Stimulated activated CD4-positive, alpha-beta T cell treated with anti-CD3 and anti-CD28 coated beads, Interleukin-1b, Interleukin-23, amount 100 ng/mL, for 24 hours (primary cell): ENCODE measurements around the gene ATG9A.
"Not testable (repeated sequence)": the region's sequence is repeated elsewhere in the genome, so short reads cannot be mapped to it uniquely, and the experiment has no call there.

Experiments
- DNase-seq, 4 experiments: peaks; one replicate each; pipeline ENCODE4 v3.0.0-alpha.2; 2020; ENCODE audit warnings: low read depth in 4 of 4, low spot score in 1 of 4

ATG9A gene, protein sequence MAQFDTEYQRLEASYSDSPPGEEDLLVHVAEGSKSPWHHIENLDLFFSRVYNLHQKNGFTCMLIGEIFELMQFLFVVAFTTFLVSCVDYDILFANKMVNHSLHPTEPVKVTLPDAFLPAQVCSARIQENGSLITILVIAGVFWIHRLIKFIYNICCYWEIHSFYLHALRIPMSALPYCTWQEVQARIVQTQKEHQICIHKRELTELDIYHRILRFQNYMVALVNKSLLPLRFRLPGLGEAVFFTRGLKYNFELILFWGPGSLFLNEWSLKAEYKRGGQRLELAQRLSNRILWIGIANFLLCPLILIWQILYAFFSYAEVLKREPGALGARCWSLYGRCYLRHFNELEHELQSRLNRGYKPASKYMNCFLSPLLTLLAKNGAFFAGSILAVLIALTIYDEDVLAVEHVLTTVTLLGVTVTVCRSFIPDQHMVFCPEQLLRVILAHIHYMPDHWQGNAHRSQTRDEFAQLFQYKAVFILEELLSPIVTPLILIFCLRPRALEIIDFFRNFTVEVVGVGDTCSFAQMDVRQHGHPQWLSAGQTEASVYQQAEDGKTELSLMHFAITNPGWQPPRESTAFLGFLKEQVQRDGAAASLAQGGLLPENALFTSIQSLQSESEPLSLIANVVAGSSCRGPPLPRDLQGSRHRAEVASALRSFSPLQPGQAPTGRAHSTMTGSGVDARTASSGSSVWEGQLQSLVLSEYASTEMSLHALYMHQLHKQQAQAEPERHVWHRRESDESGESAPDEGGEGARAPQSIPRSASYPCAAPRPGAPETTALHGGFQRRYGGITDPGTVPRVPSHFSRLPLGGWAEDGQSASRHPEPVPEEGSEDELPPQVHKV

DNA sequence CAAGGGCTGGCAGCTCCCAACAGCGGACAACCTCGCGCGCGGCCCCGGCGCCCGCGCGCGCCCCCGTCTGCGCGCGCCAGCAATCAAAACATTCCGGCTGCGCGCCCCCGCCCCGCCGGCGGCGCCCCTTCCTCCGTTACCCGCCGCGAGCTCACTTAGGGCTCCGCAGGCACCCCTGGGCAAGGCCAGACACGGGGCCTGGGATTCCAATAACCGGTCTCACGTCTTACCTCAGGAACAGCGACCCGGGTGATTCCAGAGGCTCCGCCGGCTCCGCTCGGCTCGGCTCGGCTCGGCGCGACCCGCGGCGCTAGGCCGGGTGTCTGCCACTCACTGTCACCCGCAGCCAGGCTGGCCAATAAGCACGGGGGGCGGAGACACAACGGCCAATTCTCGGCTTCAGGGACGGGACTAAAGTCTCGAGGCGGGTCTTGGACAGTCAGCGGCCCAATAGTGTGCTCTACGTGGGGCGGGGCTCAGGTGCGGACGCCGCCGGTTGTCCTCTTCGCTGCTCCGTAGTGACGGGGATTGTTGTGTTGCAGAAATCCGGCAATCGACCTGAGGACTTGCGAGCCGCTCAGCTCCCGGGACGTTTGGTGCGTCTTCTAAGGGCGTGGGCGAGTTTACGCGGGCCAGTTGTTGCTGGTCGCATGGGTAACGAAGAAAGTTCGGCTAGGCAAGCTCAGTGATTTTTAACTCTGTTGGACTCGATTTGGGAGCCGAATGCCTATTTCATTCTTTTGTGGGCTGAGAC is at the start of gene ATG9A, which contains the start of gene ANKZF1:
TSS of gene ATG9A (minus strand) at position 332 of the 754 bp plus-strand sequence. CDS start 1,612 bp downstream, outside the sequence.
TSS of gene ANKZF1 (plus strand) at position 502 of the 754 bp plus-strand sequence. CDS start 452 bp downstream, outside the sequence.
- peak; percentile 78 to 99 (median 96) for DNase-seq

DNA sequence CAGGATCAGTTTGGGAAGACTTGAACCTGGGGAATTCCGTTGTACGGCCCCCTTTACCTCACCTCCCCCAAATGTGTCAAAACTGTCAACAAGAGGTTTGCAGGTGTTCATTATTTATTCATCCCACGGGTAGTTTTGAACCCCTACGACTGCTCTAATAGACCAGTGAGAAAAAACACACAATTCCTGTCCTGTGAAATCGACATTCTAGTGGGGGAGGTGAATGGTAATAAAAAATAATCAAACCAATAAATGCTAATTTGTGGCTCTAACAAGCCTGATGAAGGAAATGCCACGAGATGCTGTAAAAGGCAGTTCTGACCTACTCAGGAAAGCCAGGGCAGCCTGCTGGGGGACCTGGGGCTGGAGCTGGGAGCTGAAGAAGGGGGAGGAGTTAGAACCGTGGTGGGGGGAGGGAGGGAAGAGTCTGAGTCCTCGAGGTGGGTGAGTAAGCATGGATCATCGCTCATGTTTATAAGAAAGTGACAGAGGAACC is 49.3 kb upstream of the ATG9A start:
- DNase-seq = no peak

DNA sequence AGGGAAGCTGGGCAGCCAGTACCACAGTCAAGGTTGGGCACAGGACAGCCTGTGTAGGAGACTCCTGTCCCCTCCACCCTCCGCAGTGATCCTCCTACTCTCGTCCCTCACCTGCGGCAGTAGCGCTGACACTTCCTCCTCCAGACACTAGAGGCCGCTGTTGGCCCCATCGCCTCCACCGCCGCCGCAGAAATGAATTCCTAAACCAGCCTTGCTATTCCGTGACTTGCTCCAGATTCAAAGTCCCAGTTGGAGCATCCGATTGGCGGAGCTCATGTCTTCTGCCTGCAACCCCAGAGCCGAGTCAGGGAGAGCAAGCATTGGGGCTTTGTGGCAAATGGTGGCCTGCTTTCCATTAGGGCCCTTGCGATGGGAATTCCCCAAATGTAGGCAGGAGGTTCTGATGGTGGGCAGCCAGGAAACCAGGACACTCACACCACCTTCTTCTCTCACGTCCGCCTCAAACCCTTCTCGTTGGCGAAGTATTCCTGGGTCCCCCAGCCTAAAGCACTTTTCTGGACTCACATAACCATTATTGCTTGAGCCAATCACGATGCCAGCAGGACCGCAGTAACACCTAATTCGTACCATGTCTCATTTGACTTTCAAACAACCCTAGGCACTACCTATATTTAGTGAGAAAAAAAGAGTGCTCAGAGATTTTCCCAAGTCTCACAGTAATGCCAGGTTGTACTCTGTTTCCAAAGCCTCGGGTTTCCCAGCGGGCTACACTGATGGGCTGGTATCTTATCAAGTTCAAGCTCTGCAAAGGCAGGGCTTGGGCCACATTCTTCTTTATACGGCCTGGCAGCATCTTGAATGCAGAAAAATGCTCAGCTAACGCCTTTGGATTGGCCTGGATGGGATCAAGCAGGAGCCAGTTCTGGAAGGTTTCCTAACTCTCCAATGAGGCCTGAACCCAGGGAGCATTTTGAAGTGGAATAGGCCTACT is 48.5 kb upstream of the ATG9A start:
- DNase-seq = peak in 3 of 4 experiments; percentile 62 to 65 (median 64)

DNA sequence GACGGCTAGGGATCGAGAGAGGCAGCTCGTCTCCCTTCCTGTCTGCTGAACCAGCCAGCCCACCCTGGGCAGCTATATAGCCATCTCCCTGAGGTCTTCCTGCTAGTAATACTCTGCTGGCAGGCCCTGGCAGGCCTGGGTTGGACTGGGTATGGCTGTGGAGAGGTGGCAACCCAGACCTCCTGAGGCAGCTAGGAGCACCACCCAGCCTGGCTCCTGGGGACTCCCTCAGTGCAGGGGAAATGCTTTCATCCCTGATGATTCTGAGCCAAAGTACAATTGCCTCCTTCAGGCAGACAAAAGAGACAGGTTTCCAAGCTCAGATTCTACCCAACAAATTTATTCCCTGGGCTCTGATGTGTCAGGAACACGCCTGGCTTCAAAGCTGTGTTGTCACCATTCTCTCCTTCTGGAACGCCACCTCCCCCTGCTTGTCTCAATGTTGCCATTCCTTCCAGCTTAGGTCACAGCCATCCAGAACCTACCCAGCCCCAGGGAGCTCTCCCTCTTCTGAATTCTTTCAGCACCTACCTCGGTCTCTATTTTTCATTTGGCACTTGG is 45.0 kb upstream of the ATG9A start:
- DNase-seq = no peak

DNA sequence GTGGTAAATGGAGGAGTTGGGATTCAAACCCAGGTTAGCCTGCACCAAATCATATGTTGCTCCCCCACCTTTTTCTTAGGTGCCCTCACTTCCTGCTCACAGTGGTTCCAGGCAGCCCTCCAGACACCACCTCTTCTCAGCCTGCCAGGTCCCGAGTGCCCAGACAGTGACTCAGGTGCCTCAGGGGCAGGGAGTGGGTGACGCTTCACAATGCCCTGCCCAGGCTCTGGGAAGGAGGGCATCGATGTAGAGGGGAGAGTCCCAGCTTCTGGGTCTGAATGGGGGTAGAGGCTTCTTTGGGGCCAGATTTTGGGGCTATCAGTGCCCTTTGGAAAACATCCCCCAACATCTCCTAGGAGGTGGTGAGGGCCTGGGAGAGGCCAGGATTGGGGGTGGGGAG is 44.5 kb upstream of the ATG9A start:
- DNase-seq = no peak

DNA sequence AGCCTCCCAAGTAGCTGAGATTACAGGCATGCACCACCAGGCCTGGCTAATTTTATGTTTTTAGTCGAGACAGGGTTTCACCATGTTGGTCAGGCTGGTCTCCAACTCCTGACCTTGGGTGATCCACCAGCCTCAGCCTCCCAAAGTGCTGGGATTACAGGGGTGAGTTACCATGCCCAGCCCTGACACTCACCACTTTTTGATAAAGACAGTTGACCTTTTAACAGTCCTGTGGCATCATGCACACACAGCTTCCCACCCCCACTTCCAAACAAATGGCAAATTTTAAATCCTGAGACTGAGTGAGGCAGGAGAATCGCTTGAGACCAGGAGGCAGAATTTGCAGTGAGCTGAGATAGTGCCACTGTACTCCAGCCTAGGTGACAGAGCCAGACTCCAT is 43.6 kb upstream of the ATG9A start:
- no peak for DNase-seq

DNA sequence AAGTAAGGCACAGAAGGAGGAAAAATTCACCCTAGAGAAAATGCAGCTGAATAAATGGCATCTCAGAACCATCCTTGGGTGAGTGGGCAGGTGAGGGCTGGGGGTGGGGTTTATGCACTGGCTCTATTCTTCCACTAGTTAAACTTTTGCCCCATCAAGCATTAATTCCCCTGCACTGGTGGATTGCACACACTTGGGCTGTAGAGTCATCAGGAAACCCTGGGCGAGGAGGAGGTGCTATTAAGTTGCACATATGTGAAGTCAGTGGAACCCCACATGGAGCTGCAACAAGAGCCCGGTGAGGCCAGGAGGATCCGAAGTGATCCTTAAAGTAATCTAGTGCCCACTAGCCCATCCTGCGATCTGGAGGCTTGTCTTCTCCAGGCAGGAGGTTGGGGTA is 42.9 kb upstream of the ATG9A start:
- DNase-seq = no peak

DNA sequence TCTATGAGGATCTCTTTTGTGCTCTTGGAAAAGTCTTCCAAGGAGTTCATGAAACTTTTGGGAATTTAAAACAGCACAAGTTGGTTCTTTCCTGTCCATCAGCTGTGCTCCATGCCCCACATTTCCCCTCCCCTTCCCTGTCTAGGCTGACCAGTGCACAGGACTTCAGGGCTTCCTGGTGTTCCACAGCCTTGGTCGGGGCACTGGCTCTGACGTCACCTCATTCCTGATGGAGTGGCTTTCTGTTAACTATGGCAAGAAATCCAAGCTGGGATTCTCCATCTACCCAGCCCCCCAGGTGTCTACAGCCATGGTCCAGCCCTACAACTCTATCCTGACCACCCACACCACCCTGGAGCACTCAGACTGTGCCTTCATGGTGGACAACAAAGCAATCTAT is 41.6 kb upstream of the ATG9A start:
- DNase-seq = no peak

DNA sequence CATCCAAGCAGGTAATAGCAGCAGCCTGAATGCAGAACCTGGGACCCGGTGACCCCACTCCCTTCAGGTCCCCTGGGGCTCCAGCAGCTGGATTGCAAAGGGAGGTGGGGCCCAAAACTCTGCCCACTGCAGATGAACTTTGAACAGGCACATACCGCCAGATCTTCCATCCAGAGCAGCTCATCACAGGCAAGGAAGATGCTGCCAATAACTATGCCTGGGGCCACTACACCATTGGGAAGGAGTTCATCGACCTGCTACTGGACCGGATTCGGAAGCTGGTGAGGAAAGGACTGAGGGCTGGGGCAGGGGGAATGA is 40.6 kb upstream of the ATG9A start:
- DNase-seq = no peak

DNA sequence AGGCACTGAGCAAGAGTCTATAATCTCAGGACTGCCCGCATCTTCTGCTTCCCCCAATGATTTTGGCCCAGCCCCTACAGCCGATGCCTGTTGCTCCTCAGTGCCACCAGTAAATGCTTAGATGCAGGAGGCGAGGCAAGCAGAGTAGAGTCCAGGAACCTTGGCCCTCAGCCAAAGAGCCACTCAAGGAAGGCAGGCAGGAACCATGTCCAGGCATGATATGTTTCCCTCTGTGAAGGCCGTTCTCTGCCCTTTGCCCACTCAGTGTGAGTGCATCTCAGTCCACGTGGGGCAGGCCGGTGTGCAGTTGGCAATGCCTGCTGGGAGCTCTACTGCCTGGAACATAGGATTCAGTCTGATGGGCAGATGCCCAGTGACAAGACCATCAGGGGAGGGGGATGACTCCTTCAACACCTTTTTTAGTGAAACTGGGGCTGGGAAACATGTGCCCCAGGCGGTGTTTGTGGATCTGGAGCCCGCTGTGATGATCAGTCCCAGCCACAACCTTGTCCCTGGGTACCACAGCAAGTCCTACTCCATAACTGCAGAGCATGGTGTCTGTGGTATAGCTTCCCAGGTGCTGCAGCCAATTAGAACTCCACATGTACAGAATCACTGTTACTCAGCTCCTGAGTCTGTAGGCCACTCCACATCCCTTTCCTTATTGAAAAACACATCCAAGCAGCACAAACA is 40.1 kb upstream of the ATG9A start:
- no peak for DNase-seq

DNA sequence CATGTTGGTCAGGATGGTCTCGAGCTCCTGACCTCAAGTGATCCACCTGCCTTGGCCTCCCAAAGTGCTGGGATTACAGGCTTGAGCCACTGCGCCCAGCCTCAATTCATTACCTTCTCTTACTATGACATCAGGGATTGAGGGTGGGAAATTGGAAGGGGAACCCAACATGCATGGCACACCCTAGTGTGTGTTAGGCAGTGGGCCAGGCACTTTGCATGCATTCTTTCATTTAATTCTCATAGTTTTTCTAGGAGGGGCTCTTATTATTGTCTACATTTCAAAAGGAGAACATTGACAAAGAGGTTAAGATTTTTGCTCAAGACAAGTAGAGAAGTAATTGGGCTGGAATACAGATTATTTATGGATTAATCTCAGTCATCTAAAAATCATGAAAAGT is 38.9 kb upstream of the ATG9A start:
- DNase-seq = no peak

DNA sequence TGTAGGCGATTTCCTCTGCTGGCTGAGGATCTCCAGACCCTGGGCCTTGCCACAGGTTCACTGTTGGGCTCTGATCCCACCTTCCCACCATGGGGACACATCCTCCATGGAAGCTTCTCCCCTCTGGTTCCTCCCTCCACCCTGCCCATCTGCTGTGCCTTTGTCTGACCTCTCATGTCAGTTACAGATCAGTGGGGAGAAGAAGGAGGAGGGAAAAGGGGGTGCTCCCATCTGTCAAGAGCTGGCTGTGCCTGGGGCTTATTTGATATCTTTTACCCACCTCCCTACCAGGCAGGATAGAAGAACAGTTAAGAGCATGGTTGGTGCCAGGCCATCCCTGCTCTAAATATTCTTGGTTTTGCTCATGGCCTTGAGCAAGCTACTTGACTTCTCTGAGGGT is 37.5 kb upstream of the ATG9A start:
- no peak for DNase-seq

DNA sequence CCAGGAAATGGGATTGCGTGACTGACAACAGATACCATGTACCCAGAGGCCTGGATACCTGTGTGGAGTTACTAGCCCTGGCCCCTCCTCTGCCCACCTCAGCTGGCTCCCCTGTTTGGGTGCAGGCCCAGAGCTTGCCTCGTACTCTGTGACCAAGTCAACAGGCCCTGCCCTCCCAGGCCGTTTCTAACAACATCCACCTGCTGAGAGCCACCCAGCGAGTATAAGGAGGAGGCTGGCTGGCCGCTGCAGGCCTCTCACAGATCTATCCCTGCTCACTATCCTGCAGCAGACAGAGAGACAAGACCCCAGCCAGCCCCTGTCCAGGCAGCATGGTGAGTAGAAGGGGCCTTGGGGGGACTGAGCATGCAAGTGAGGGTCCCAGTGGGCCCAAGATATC is 36.8 kb upstream of the ATG9A start:
- no peak for DNase-seq

DNA sequence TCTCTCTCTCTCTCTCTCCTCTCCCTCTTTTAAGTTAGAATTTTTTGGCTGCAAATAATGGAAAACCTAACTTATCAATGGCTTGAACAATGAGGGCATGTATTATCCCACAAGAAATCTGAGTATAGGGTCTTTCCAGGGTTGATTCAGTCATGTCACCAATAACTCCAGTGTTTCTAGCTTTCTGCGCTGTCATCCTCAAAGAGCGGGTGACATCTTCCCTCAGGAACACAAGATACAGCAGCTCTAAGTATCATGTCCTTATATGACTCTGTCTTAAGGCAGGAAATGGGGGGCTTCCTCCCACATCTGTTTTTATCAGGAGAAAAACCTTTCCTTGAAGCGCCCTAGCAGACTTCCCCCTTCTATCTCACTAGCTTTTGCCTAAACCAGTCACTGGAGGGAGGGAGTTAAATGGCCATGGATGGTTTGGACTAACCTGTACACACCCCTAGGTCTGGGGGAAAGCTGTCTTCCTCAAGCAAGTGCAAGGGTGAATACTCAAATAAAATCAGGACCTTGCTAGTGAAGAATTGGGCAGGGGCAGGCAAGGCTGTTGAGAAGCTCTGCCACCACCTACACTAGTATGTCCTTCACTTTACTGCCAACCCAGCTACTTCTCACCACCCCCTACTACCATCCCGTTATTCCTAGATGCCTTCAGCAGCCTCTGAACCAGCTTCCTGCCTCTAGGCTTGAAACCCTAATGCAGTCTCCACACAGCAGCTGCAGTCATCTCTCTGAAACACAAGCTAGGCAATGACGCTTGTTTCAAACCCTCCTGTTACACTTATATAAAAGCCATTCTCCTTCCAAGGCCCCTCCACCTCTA is 31.8 kb upstream of the ATG9A start:
- no peak for DNase-seq

DNA sequence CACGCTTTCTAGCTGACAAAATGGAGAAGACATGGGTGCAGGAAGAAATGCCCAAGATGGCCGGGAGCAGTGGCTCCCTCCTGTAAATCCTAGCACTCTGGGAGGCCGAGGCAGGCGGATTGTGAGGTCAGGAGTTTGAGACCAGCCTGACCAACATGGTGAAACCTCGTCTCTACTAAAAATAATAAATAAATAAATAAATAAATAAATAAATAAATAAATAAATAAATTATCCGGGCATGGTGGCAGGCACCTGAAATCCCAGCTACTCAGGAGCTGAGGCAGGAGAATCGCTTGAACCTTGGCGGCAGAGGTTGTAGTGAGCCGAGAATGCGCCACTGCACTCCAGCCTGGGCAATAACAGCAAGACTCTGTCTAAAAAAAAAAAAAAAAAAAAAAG is 29.5 kb upstream of the ATG9A start:
- not testable (repeated sequence) for DNase-seq

DNA sequence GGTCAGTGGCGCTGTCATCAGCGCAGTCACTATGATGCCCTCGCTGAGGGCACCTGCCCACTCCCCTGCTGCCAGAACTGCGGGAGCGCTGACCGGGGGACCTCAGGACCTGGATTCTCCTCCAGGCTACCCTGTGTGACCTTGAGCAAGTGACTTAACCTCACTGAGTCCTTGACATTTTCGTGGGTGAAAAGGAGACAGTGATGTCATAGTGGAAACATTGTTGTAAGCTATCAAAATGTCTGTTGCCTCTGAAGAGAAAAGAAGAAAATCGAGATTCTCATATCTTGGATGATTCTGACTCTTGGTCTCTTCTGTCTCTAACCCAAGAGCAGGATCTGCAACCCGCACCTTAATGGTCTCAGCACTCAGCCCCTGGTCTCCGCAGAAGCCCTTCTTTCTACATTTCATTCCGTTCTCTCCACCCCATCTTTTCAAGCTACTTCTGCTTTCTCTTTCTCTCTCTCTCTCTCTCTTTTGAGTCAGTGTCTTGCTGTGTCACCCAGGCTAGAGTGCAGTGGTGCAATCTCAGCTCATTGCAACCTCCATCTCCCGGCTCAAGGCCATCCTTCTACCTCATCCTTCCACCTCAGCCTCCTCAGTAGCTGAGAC is 25.3 kb upstream of the ATG9A start:
- DNase-seq = no peak

DNA sequence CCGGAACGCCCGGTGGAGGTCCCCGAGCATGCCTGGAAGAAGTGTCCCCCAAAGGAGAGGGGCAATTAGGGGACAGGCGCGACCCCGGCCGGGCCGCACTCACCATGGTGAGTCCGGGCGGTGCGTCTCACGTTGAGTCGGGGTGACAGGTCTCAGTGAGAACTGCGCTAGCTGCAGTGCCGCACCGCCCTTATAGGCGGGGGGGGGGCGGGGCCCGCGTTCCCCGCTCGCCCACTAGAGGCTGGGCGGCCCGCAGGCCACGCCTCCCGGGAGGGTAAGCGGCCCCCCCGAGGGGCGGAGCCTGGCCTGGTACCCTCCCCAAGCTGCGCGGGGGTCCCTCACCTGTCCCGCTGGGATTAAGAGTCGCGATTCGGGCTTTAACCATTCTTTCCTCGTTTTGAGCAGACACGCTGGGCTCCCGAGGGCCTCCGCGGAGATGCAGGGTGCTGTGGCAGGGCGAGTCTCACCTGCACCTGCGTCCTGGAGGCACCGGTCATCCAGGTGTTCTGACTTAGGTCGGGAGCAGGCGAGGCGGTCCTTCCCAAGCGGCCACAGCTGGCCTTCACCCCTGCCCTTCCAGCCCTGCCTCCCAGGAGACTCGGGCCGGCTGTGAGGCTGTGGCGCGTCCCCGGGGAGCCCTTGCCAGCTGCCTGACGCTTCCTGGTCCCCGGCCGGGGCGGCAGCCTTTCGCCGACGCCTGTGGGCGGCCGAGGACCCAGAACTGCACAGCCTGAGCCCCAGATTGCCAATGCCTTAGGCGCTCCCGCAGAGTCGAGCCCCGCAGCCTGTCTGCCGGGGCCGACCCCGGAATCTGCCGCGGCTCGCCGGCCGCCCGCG is 24.5 kb upstream of the ATG9A start, which contains the start of gene TUBA4A:
TSS of gene TUBA4A (minus strand) at position 166 of the 837 bp plus-strand sequence. CDS start at position 106, 60 bp downstream.
- peak; percentile 74 to 92 (median 83) for DNase-seq
